ENCODE measurements around the gene C11orf58.
A peak's percentile ranks its signal among the peaks of the same experiment; 100 is the strongest.

Gene C11orf58

DNA sequence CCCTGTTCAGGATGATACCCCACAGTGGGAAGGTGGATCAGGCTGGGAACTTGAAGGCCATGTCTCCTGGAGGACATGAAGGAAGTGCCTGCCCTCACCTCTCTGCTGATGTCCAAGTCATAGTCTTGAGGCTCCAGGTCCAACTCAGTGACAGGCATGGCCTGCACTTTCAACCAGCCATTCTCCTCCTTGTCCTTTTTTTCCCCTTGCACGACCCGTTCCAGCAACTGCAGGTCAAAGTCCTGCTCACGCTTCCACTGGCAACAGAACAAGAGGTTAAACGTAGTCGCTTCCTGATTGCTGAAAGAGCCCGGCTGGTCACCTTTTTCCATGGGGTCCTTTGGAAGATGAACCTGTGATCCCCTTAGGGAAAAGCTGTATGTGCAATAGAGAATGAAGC lies 47.7 kb downstream of the C11orf58 start:
- DNase-seq, result no peak

- DNase-seq, result no peak
Measured at GRCh38 chr11:16787035-16787742, 48.7 kb downstream of the C11orf58 start.

DNA sequence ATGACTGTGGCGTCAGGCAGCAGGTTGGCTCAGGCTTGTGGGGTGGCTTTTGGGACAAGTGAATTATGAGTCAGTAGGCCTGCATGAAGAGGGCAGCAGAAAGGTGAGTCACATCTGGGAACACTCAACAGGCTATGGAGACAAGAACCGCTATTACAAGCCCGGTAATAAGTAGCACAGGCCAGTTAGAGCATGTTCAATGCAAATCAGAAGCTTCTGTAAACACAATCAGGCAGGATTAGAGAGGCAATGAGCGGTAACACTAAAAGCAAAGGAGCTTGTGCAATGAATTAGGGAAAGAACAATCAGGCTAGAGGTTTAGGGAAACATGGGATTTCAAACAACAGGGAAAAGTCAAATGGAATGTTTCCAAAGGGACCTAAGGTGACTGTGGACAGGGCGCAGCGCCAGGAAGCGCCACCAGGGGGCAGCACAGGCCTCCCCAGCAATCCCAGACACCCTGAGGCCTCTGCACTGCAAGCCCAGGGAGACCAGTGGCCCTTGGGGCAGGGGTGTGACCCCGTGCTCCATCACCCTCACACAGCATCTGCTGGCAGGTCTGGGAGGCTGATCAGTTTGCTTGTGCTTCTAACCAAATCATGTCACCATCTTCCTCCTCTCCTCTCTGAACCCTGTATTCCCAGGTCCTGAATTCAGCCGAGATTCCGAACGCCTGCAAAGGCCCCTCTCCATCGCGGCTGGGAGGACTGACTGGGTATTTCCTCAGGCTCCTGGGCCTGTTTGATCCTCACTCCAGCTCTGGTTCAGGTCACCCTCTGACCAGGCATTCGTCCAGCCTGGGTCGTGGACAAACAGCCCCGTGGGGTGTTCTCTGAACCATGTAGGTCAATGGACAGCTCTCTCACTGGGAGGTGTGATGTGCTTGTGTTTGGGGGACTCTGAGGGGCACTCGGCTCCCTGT lies 50.0 kb downstream of the C11orf58 start:
- DNase-seq, result peak; percentile 59

- DNase-seq, result no peak
Measured at GRCh38 chr11:16789063-16789420, 50.6 kb downstream of the C11orf58 start.

DNA sequence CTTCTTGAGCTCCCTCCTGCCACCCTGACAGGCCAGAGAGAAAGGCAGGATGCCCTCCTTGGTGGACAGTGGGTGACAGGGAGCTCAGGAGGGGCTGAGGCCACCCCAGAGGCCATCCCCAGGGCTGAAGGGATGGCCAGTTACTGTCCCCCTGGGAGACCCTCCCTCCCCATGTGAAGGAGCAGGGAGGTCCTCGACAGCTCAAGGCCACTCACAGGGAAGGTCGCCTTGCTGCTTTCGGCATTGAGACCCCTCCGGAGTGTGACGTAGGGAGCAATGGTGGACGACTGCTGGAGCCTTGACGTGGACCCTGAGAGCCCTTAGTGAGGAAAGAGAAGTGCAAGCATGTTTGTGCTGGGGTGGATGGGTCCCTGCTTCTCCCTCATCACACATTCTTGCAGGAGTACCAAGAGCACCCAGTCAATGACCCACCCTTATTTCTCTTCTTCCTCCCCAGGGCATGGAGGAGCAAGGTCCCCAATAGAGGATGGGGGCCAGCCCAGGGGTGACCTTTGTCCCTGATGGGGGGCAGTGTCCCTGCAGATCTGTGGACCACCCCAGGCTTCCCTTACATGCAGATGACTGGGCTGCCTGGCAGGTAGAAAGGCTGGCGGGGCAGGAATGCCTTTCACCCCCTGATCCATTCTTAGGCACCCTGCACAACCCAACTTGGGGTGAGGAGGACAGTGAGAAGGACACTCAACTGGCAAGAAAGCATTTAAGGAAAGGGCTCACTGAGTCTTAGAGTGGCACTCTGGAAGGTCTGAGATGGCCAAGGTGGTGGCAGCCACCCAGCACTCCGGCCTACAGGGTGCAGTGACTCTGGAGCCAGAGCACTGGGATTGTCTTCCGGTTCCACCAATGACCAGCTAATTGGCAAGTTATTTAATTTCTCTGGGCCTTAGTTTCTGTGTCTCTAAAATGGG lies 51.4 kb downstream of the C11orf58 start:
- no peak for DNase-seq

- no peak for DNase-seq
Measured at GRCh38 chr11:16790486-16791190, 52.2 kb downstream of the C11orf58 start.

- DNase-seq, result no peak
Measured at GRCh38 chr11:16791191-16791961, 52.9 kb downstream of the C11orf58 start.

DNA sequence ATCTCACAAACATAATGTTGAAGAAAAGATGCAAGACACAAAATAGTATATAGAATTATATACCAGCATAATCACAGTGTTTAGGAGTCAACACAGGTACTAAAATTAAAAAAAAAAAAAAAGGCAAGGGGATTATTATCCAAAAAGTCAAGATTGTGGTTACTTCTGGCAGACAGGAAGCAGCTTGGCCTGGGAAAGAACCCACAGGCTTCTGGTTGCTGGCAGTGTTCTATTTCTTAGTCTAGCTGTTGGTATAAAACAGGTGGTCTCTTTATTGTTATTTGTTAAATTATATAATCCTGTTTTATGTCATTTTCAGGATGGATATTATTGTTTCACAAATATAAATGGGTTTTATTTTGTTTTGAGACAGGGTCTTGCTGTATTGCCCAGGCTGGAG lies 54.0 kb downstream of the C11orf58 start:
- DNase-seq, result no peak

GRCh38 chr11:16793009-16793408 lies 54.6 kb downstream of the C11orf58 start:
- DNase-seq, result no peak

DNA sequence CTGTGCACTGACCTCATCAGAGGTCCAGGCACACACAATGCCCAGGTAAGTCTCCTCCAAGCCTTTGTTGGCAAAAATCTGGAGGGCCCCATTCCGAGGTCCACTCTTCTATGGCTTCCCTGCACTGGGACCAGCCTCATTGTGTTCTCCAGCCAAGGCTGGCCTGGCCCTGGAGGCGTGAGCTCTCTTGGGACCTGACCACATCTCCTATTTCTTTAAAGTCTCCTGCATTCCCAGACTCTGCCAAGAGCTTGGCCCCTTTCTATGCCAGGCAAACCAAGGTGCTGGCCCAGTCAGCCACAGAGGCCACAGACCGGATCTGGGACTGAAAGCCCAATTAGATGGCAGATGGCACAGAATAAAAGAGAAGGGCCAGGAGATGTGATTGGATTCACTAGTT lies 55.1 kb downstream of the C11orf58 start:
- DNase-seq, result no peak

- no peak for DNase-seq
Measured at GRCh38 chr11:16794047-16794818, 55.8 kb downstream of the C11orf58 start.

DNA sequence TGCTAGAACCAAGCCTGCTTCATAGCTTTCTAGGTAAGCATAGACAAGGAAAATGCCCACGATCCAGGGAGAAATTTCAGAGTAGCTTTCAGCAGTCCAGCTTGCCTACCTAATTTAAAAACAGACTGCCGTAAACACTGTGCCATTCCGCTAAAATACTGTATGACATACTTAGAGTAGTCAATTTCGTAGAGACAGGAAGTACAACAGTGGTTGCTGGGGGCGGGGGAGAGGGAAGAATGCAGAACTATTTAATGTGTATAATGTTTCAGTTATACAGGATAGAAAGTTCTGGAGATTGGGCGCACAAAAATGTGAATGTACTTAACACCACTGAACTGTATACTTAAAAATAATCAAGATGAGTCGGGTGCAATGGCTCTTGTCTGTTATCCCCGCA lies 56.7 kb downstream of the C11orf58 start:
- DNase-seq, result no peak

- no peak for DNase-seq
Measured at GRCh38 chr11:16796311-16796710, 57.9 kb downstream of the C11orf58 start.

- no peak for DNase-seq
Measured at GRCh38 chr11:16797776-16798175, 59.3 kb downstream of the C11orf58 start.

DNA sequence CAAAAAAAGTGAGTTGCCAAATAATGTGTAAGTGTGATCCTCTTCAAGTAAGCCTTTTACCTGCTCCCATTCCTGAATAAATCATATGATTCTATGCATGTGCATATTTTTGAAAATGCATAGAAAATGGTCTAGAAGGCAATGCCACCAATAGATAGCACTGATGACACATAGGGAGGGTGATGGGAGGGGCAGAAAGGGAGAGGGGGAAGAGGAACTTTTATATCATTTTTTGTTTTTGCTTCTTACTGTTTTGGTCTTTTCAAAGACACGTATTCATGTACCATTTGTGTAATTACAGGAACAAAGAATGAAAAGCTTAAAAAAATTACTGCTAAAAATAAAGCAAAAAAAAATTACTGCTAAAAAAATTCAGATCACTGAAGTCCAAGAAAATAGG lies 60.8 kb downstream of the C11orf58 start:
- DNase-seq, result no peak

DNA sequence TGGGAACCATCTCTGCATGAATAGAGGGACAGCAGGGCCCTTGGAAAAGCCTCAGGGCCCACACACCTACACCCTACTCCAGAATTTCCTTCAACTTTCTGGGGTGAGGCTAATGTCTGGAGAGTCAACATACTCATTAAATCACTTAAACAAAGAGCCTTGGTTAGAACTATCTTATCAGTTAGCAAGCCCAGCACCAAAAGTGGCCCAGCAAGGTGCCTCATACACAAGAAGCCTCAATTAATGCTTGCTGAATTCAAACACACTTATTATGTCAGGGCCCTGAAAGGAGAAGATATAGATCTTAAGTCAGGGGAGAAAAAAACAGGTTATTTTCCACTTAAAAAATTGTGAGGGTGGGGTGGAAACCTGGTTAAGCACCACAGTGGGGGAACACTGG lies 61.4 kb downstream of the C11orf58 start:
- DNase-seq, result no peak

- no peak for DNase-seq
Measured at GRCh38 chr11:16800382-16800781, 61.9 kb downstream of the C11orf58 start.

DNA sequence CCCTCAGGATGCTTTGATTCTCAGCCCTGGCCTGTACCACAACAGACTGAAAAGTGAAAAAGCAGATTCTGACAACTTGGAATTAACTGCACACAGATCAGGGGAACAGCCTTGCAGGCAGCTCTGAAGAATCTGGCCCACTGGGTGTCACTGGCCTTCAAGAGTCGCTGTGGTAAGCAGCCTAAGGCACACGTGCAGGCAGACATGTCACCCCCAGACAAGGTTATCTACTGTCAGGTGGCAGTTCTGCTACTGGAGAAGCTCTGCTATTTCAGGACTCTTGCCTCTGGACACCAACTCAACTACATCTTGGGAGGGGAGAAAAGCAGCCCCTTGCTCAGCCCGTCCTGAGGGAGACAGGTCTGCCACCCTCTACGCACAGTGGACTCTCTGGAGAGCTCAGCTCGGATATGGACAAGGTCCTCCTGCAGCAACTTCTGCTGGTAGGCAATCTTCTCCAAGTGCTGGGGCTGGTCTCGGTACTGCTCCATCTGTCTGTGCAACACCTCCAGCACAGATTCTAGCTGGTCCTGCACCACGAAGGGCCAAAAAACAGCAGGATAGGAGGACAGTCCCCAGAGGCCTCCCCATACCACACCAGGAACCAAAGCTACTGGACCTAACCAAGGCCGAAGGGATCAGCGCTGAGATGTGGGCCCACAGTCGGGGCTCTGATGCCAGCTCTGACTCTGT lies 63.0 kb downstream of the C11orf58 start:
- no peak for DNase-seq

- no peak for DNase-seq
Measured at GRCh38 chr11:16804104-16804947, 65.9 kb downstream of the C11orf58 start.
